Measurements from ENCODE around the gene CAGE1.

DNA sequence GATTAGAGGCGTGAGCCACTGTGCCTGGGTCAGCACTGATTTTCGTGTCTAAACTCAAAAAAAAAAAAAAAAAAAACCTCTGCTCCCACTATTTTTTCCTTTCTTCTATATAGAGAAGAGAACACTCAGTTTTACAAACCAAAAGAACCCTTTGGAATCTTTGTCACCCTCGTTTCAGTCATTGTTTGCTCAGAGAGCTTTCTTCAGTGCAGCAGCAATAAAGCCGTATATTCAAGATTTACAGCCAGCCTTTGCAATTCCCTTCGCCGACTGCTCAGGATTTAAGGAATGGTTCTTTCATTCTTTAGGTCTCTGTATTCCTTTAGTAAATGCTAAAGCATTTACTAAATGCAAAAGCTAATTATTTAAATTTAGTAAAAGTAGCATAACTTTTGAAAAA lies 20.2 kb upstream of the CAGE1 start:
- TF ChIP-seq, protein P1, sequence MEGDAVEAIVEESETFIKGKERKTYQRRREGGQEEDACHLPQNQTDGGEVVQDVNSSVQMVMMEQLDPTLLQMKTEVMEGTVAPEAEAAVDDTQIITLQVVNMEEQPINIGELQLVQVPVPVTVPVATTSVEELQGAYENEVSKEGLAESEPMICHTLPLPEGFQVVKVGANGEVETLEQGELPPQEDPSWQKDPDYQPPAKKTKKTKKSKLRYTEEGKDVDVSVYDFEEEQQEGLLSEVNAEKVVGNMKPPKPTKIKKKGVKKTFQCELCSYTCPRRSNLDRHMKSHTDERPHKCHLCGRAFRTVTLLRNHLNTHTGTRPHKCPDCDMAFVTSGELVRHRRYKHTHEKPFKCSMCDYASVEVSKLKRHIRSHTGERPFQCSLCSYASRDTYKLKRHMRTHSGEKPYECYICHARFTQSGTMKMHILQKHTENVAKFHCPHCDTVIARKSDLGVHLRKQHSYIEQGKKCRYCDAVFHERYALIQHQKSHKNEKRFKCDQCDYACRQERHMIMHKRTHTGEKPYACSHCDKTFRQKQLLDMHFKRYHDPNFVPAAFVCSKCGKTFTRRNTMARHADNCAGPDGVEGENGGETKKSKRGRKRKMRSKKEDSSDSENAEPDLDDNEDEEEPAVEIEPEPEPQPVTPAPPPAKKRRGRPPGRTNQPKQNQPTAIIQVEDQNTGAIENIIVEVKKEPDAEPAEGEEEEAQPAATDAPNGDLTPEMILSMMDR (conservative IDR thresholded peaks at IDR 0.05; ENCODE audit: low read length): no peak
- no peak for TF ChIP-seq EZH2phosphoT487 (IDR thresholded peaks at IDR 0.05; ENCODE audit: borderline replicate concordance, low read depth, low read length)

Measured in OCI-LY7 (cell line).